H1 (cell line): ENCODE measurements around the gene ZDHHC17. TPM values are rescaled to one million over a fixed set of nuclear protein-coding genes. Genes with fewer than 3 reads are reported as not detected.

Experiments used
- CTCF ChIA-PET: fragments of 300-600 bp; sonication (Branson Sonifier 250); formaldehyde crosslinking; loops from one replicate; lab custom pipeline; 2021; ENCODE audit not compliant: partially characterized antibody; lab: Charles Lee
- POLR2A ChIA-PET: fragments of 300-600 bp; sonication (Branson Sonifier 250); formaldehyde crosslinking; loops from one replicate; lab custom pipeline; 2021; ENCODE audit warnings: inconsistent platforms; ENCODE audit not compliant: partially characterized antibody; lab: Charles Lee
- DNase-seq, 2 experiments: peaks; one replicate each; pipeline versions ENCODE4 v3.0.0 to v3.0.0-alpha.2; 2010 to 2022; ENCODE audit warnings: low spot score in 2 of 2, low read depth in 1 of 2, mixed read lengths in 1 of 2
- FAIRE-seq: peaks from 2 replicates; lab custom pipeline; 2011; peaks lifted over from hg19 to GRCh38; lab: Jason Lieb, UNC
- H2AFZ ChIP-seq: 2 replicates; pipeline ENCODE4 v1.8.1; 2012; ENCODE audit warnings: low read length, inconsistent platforms
- H2AK5ac ChIP-seq: 2 replicates; pipeline ENCODE4 v1.6.1; 2013; ENCODE audit warnings: low read depth, low read length
- H2BK120ac ChIP-seq: replicated peaks from 2 replicates; pipeline ENCODE3; 2013; ENCODE audit warnings: low read depth, low read length, inconsistent platforms
- H2BK12ac ChIP-seq: 2 replicates; pipeline ENCODE4 v1.6.1; 2013; ENCODE audit warnings: low read depth, low read length
- H2BK15ac ChIP-seq: 2 replicates; pipeline ENCODE4 v1.6.1; 2013; ENCODE audit warnings: low read length
- H2BK20ac ChIP-seq: 2 replicates; pipeline ENCODE4 v1.6.1; 2013; ENCODE audit warnings: low read length
- H2BK5ac ChIP-seq: 2 replicates; pipeline ENCODE4 v1.6.1; 2013; ENCODE audit warnings: low read depth, low read length
- H3K14ac ChIP-seq: 2 replicates; pipeline ENCODE4 v1.6.1; 2013; ENCODE audit warnings: inconsistent platforms; ENCODE audit not compliant: insufficient read length
- H3K18ac ChIP-seq: 2 replicates; pipeline ENCODE4 v1.6.1; 2013; ENCODE audit warnings: low read length; ENCODE audit errors: extremely low read depth
- H3K23ac ChIP-seq: 2 replicates; pipeline ENCODE4 v1.6.1; 2013; ENCODE audit warnings: inconsistent platforms; ENCODE audit not compliant: insufficient read length
- H3K23me2 ChIP-seq: 2 replicates; pipeline ENCODE4 v1.6.1; 2013; ENCODE audit warnings: low read depth, low read length
- H3K27ac ChIP-seq: 2 replicates; pipeline ENCODE4 v1.6.1; 2011; ENCODE audit warnings: low read depth, low read length, inconsistent platforms
- H3K27me3 ChIP-seq, 4 experiments: replicated peaks in 1 of 4; 1 replicate in 1 of 4; 2 replicates in 3 of 4; pipeline versions ENCODE4 v1.6.1 to v1.8.1; 2011 to 2013; ENCODE audit warnings: low read length in 3 of 4, mild to moderate bottlenecking in 3 of 4, inconsistent platforms in 2 of 4, mixed read lengths in 2 of 4, moderate library complexity in 1 of 4; ENCODE audit not compliant: control insufficient read depth in 3 of 4, insufficient read depth in 3 of 4; ENCODE audit errors: extremely low read depth in 1 of 4
- H3K36me3 ChIP-seq, 4 experiments: 2 replicates each; pipeline versions ENCODE4 v1.6.1 to v1.8.1; 2011 to 2013; ENCODE audit warnings: mild to moderate bottlenecking in 4 of 4, low read length in 3 of 4, moderate library complexity in 2 of 4, control low read depth in 1 of 4, inconsistent platforms in 1 of 4; ENCODE audit not compliant: insufficient read depth in 4 of 4, control insufficient read depth in 2 of 4
- H3K4ac ChIP-seq: replicated peaks from 2 replicates; pipeline ENCODE3; 2013; ENCODE audit warnings: low read length, low read depth, mixed read lengths, inconsistent platforms; ENCODE audit not compliant: insufficient read length
- H3K4me1 ChIP-seq, 4 experiments: replicated peaks in 1 of 4; 1 replicate in 1 of 4; 2 replicates in 3 of 4; pipeline versions ENCODE4 v1.6.1 to v1.8.1; 2011 to 2013; ENCODE audit warnings: low read length in 3 of 4, inconsistent platforms in 2 of 4, mixed read lengths in 1 of 4; ENCODE audit not compliant: insufficient read depth in 4 of 4, control insufficient read depth in 3 of 4
- H3K4me2 ChIP-seq, 2 experiments: 2 replicates each; pipeline versions ENCODE4 v1.6.1 to v1.8.1; 2011 to 2013; ENCODE audit warnings: low read depth in 2 of 2, low read length in 2 of 2, control low read depth in 1 of 2, inconsistent platforms in 1 of 2, mild to moderate bottlenecking in 1 of 2; ENCODE audit not compliant: insufficient read depth in 1 of 2
- H3K4me3 ChIP-seq, 4 experiments: fragments of 200-600, 300-600 bp in 1 of 4; sonication (generic), shearing (Covaris generic), sonication (Bioruptor Twin) in 1 of 4; 2 replicates each; pipeline versions ENCODE4 v1.5.1 to v1.8.1; 2011 to 2016; ENCODE audit warnings: low read length in 4 of 4, low read depth in 3 of 4, control low read depth in 2 of 4, inconsistent platforms in 2 of 4, mild to moderate bottlenecking in 2 of 4, mixed read lengths in 1 of 4, moderate library complexity in 1 of 4; ENCODE audit not compliant: insufficient read depth in 2 of 4; ENCODE audit errors: extremely low read depth in 1 of 4
- H3K56ac ChIP-seq: replicated peaks from 2 replicates; pipeline ENCODE3; 2013; ENCODE audit warnings: low read depth, mild to moderate bottlenecking, mixed read lengths, low read length, inconsistent platforms; ENCODE audit not compliant: insufficient read length
- H3K79me1 ChIP-seq: 2 replicates; pipeline ENCODE4 v1.6.1; 2013; ENCODE audit warnings: low read depth, low read length, control low read depth
- H3K79me2 ChIP-seq, 2 experiments: 2 replicates each; pipeline versions ENCODE4 v1.6.1 to v1.8.1; 2012 to 2013; ENCODE audit warnings: low read length in 2 of 2, mild to moderate bottlenecking in 2 of 2, inconsistent platforms in 1 of 2; ENCODE audit not compliant: insufficient read depth in 2 of 2, control insufficient read depth in 1 of 2
- H3K9ac ChIP-seq, 4 experiments: replicated peaks in 1 of 4; 1 replicate in 1 of 4; 2 replicates in 3 of 4; pipeline versions ENCODE4 v1.6.1 to v1.8.1; 2011 to 2013; ENCODE audit warnings: low read depth in 3 of 4, low read length in 3 of 4, control low read depth in 2 of 4, mild to moderate bottlenecking in 2 of 4, moderate library complexity in 2 of 4, inconsistent platforms in 1 of 4; ENCODE audit errors: extremely low read depth in 1 of 4
- H3K9me3 ChIP-seq, 2 experiments: 2 replicates each; pipeline versions ENCODE4 v1.6.1 to v1.8.1; 2012 to 2013; ENCODE audit warnings: mild to moderate bottlenecking in 2 of 2, moderate library complexity in 2 of 2, control low read depth in 1 of 2, inconsistent platforms in 1 of 2, low read depth in 1 of 2, low read length in 1 of 2, mixed read lengths in 1 of 2; ENCODE audit not compliant: insufficient read depth in 2 of 2
- H4K20me1 ChIP-seq, 2 experiments: replicated peaks in 1 of 2; 2 replicates each; pipeline versions ENCODE3 to v1.8.1; 2011 to 2013; ENCODE audit warnings: inconsistent platforms in 2 of 2, low read length in 2 of 2, mild to moderate bottlenecking in 1 of 2; ENCODE audit not compliant: insufficient read depth in 2 of 2, control insufficient read depth in 1 of 2
- H4K5ac ChIP-seq: 2 replicates; pipeline ENCODE4 v1.6.1; 2013; ENCODE audit warnings: low read length, low read depth, mixed read lengths, inconsistent platforms; ENCODE audit not compliant: insufficient read length
- H4K8ac ChIP-seq: 2 replicates; pipeline ENCODE4 v1.8.0; 2013; ENCODE audit warnings: mild to moderate bottlenecking, moderate library complexity, low read length, inconsistent platforms; ENCODE audit not compliant: insufficient read depth; ENCODE audit errors: extremely low read depth
- H4K91ac ChIP-seq: replicated peaks from 2 replicates; pipeline ENCODE3; 2013; ENCODE audit warnings: low read length, mixed read lengths, inconsistent platforms; ENCODE audit not compliant: insufficient read length
- ASH2L ChIP-seq: fragments of 200-600, 300-600 bp; sonication (generic); IDR thresholded peaks from one replicate; pipeline ENCODE4 v1.7.1; 2017; ENCODE audit warnings: low read length
- ATF3 ChIP-seq: IDR thresholded peaks from 2 replicates; pipeline ENCODE4 v1.6.1; 2011; ENCODE audit warnings: low read depth, mild to moderate bottlenecking, low read length; ENCODE audit not compliant: insufficient read depth
- GABPA ChIP-seq: IDR thresholded peaks from 2 replicates; pipeline ENCODE4 v1.6.1; 2011; ENCODE audit warnings: mild to moderate bottlenecking, low read length, moderate library complexity, borderline replicate concordance; ENCODE audit not compliant: insufficient read depth
- MAX ChIP-seq: IDR thresholded peaks from 2 replicates; pipeline ENCODE4 v1.6.1; 2012; ENCODE audit warnings: inconsistent platforms
- WGBS, 2 experiments: shearing (Covaris generic) in 1 of 2; methylation state at CpG; one replicate each; pipeline versions ENCODE4 v1.1.6 to v1.1.7; 2013 to 2015; ENCODE audit warnings: low lambda C conversion rate in 2 of 2, mixed read lengths in 2 of 2, inconsistent platforms in 1 of 2, low coverage in 1 of 2, missing lambda C conversion rate in 1 of 2; ENCODE audit not compliant: insufficient replicate concordance in 2 of 2, insufficient coverage in 1 of 2, insufficient read length in 1 of 2; ENCODE audit errors: extremely low coverage in 1 of 2, missing lambda C conversion rate in 1 of 2; 5-methylcytosine and 5-hydroxymethylcytosine counted together
- polyA plus RNA-seq, 7 experiments: library from polyadenylated mRNA; depleted of rRNA in 3 of 7; stranded (reverse) in 5 of 7; unstranded in 2 of 7; fragments of >200 nt in 5 of 7; fragments of 200-250 nt in 2 of 7; gene quantifications; 1 replicate in 5 of 7; 2 replicates in 1 of 7; 4 replicates in 1 of 7; pipeline versions ENCODE4 v1.2.1 to v1.2.3, GENCODE V29; 2011 to 2013; ENCODE audit warnings: missing spikeins in 2 of 7, mixed read lengths in 2 of 7
- total RNA-seq: library from RNA; stranded (reverse); fragmentation: NEBNext Ultra II Directional; extraction: Animal tissue kit (Norgen Biotek cat#: 25700); gene quantifications from 2 replicates; pipeline ENCODE4 v1.2.1, GENCODE V29; 2021

ZDHHC17 gene
- total and polyA plus RNA-seq, 2 of the 8 experiments (the other 6 are each of a cell fraction or from before 2014, with no cell fraction given): 27.6 to 28.9 TPM

- no peak overlapping the region for H3K56ac ChIP-seq
- DNase-seq: no peak
- CTCF ChIA-PET: interaction anchor here (1.0 to 2.3 kb wide), 6 partner anchors 16 to 238 kb away, joined by 3 to 6 read pairs (median 3); no protein-coding TSS in a partner anchor
- no peak overlapping the region for H2BK5ac ChIP-seq
- no peak overlapping the region for H3K27ac ChIP-seq
- no peak overlapping the region for H3K4me2 ChIP-seq
- H3K4ac ChIP-seq: no peak overlapping the region
- H3K14ac ChIP-seq: no peak overlapping the region
- H2AFZ ChIP-seq: no peak overlapping the region
- H3K36me3 ChIP-seq: peaks cover 10 to 30% (median 20%) of the 10 kb centered on the region in 4 experiments
- no peaks in the 10 kb centered on the region for H3K79me1 ChIP-seq
- H4K8ac ChIP-seq: no peak overlapping the region
- H3K23me2 ChIP-seq: no peaks in the 10 kb centered on the region
- no peak overlapping the region for H4K5ac ChIP-seq
- no peaks in the 10 kb centered on the region for H3K27me3 ChIP-seq
- H3K4me1 ChIP-seq: no peaks in the 10 kb centered on the region
- no peak overlapping the region for H2BK12ac ChIP-seq
- no peak overlapping the region for H3K23ac ChIP-seq
- no peak overlapping the region for H2AK5ac ChIP-seq
- no peak overlapping the region for H3K4me3 ChIP-seq
- no peak for FAIRE-seq
- no peak overlapping the region for H2BK120ac ChIP-seq
- POLR2A ChIA-PET: interaction anchor here (0.5 to 3.0 kb wide), 4 partner anchors 11 to 418 kb away, joined by 3 to 14 read pairs (median 4); no protein-coding TSS in a partner anchor
- H4K20me1 ChIP-seq: peaks cover 0 to 2% of the 10 kb centered on the region in 2 experiments
- no peaks in the 10 kb centered on the region for H3K79me2 ChIP-seq
- no peak overlapping the region for H3K9ac ChIP-seq
- 92% methylated on average over 1 of the region's 1 CpG; no CpG with 5 or more reads in 1 of the 2 experiments for WGBS, 2 experiments
- no peak overlapping the region for H3K18ac ChIP-seq
- no peak overlapping the region for H4K91ac ChIP-seq
- H2BK20ac ChIP-seq: no peak overlapping the region
- H3K9me3 ChIP-seq: no peaks in the 10 kb centered on the region
- no peak overlapping the region for H2BK15ac ChIP-seq
- TF ChIP-seq GABPA: no peak
- no peak for TF ChIP-seq ATF3
- TF ChIP-seq ASH2L: no peak
- no peak for TF ChIP-seq MAX
Observed at GRCh38 chr12:76856018-76856644, 92.2 kb downstream of the ZDHHC17 start.
